ENCODE measurements around the gene HSF2BP. TPM values are rescaled to one million over a fixed set of nuclear protein-coding genes. Genes with fewer than 3 reads are reported as not detected.

HSF2BP gene
- polyA plus RNA-seq, 1 donor from 2014 or later, result 0.89 TPM

GRCh38 chr21:43614839-43615238 lies 44.4 kb downstream of the HSF2BP start:
- H3K9ac ChIP-seq (ENCODE audit: low read length), result no peak overlapping the region
- H3K36me3 ChIP-seq (ENCODE audit: insufficient read depth, low read length), result no peaks in the 10 kb centered on the region
- H3K79me2 ChIP-seq (replicated peaks; ENCODE audit: insufficient read depth, low read length), result no peaks in the 10 kb centered on the region
- H2AFZ ChIP-seq (ENCODE audit: low read depth, low read length), result no peak overlapping the region
- no peak overlapping the region for H3K4me2 ChIP-seq (ENCODE audit: low read length)
- H3K27ac ChIP-seq (ENCODE audit: low read length), result no peak overlapping the region
- H3K9me3 ChIP-seq (ENCODE audit: low read length), result peaks cover 3% of the 10 kb centered on the region
- no peak for TF ChIP-seq SMC3 (conservative IDR thresholded peaks at IDR 0.05; ENCODE audit: poor library complexity)
- TF ChIP-seq POLR2AphosphoS5 (IDR thresholded peaks at IDR 0.05), result no peak
- no peak for TF ChIP-seq MXI1 (conservative IDR thresholded peaks at IDR 0.05; ENCODE audit: poor library complexity, severe bottlenecking)
- no peak for TF ChIP-seq RAD21 (conservative IDR thresholded peaks at IDR 0.05)
- H4K20me1 ChIP-seq (ENCODE audit: insufficient read depth), result no peaks in the 10 kb centered on the region
- H3F3A ChIP-seq (ENCODE audit: insufficient read depth, low read length, poor library complexity, severe bottlenecking), result no peaks in the 10 kb centered on the region
- H3K9me2 ChIP-seq (ENCODE audit: insufficient read depth, low read length), result no peaks in the 10 kb centered on the region
- H3K27me3 ChIP-seq (ENCODE audit: insufficient read depth, low read depth, low read length), result no peaks in the 10 kb centered on the region
- no peak overlapping the region for H3K4me3 ChIP-seq (ENCODE audit: low read length)

GRCh38 chr21:43613755-43614638 lies 45.3 kb downstream of the HSF2BP start:
- no peaks in the 10 kb centered on the region for H3K9me2 ChIP-seq (ENCODE audit: insufficient read depth, low read length)

More at GRCh38 chr21:43613755-43614638, 45.3 kb downstream of the HSF2BP start:
- Histone ChIP-seq H3K4me2 (ENCODE audit: low read length) (no peak overlapping the region), H2AFZ (ENCODE audit: low read depth, low read length) (no peak overlapping the region), H3K9me3 (ENCODE audit: low read length) (no peaks in the 10 kb centered on the region), H3K79me2 (replicated peaks; ENCODE audit: insufficient read depth, low read length) (no peaks in the 10 kb centered on the region), H3K4me3 (ENCODE audit: low read length) (no peak overlapping the region), H3K36me3 (ENCODE audit: insufficient read depth, low read length) (no peaks in the 10 kb centered on the region), H3K9ac (ENCODE audit: low read length) (no peak overlapping the region), H4K20me1 (ENCODE audit: insufficient read depth) (no peaks in the 10 kb centered on the region), H3K27me3 (ENCODE audit: insufficient read depth, low read depth, low read length) (no peaks in the 10 kb centered on the region), H3F3A (ENCODE audit: insufficient read depth, low read length, poor library complexity, severe bottlenecking) (no peaks in the 10 kb centered on the region), H3K27ac (ENCODE audit: low read length) (no peak overlapping the region)
- TF ChIP-seq EP300 (conservative IDR thresholded peaks at IDR 0.05; ENCODE audit: poor library complexity, severe bottlenecking) (no peak), SMC3 (conservative IDR thresholded peaks at IDR 0.05; ENCODE audit: poor library complexity) (no peak), CTCF (IDR thresholded peaks at IDR 0.05; ENCODE audit: poor library complexity, severe bottlenecking) (no peak), MXI1 (conservative IDR thresholded peaks at IDR 0.05; ENCODE audit: poor library complexity, severe bottlenecking) (no peak), POLR2AphosphoS5 (IDR thresholded peaks at IDR 0.05) (no peak), TAF1 (IDR thresholded peaks at IDR 0.05; ENCODE audit: low read depth) (no peak), REST (IDR thresholded peaks at IDR 0.05; ENCODE audit: borderline replicate concordance) (no peak), RAD21 (conservative IDR thresholded peaks at IDR 0.05) (no peak), EZH2 (IDR thresholded peaks at IDR 0.05; ENCODE audit: borderline replicate concordance, insufficient read depth, low read length, poor library complexity, severe bottlenecking) (no peak)
